Measurements from ENCODE around the gene KCND3.

- TF ChIP-seq, protein P1, sequence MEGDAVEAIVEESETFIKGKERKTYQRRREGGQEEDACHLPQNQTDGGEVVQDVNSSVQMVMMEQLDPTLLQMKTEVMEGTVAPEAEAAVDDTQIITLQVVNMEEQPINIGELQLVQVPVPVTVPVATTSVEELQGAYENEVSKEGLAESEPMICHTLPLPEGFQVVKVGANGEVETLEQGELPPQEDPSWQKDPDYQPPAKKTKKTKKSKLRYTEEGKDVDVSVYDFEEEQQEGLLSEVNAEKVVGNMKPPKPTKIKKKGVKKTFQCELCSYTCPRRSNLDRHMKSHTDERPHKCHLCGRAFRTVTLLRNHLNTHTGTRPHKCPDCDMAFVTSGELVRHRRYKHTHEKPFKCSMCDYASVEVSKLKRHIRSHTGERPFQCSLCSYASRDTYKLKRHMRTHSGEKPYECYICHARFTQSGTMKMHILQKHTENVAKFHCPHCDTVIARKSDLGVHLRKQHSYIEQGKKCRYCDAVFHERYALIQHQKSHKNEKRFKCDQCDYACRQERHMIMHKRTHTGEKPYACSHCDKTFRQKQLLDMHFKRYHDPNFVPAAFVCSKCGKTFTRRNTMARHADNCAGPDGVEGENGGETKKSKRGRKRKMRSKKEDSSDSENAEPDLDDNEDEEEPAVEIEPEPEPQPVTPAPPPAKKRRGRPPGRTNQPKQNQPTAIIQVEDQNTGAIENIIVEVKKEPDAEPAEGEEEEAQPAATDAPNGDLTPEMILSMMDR (IDR thresholded peaks at IDR 0.05; ENCODE audit: insufficient read depth, low read depth, low read length): no peak
- TF ChIP-seq EZH2 (IDR thresholded peaks at IDR 0.05; ENCODE audit: insufficient read depth, low read length): no peak
Measured at GRCh38 chr1:111924786-111925185, 64.7 kb downstream of the KCND3 start.

All from astrocyte (in vitro differentiated cells and primary cell).